ENCODE measurements around the gene FAM24A. TPM values are rescaled to one million over a fixed set of nuclear protein-coding genes. Genes with fewer than 3 reads are reported as not detected.
"Not testable (repeated sequence)": the region's sequence is repeated elsewhere in the genome, so short reads cannot be mapped to it uniquely, and the experiment has no call there.

Gene FAM24A
- total RNA-seq: not detected

GRCh38 chr10:122910310-122910709 is at the start of gene FAM24A:
Gene FAM24A (plus strand): TSS chr10:122910610. CDS start chr10:122911635, 1,025 bp downstream.
- DNase-seq (ENCODE audit: low spot score): no peak

GRCh38 chr10:122861711-122862161 is 48.7 kb upstream of the FAM24A start:
- DNase-seq (ENCODE audit: low spot score): no peak

- no peak for DNase-seq (ENCODE audit: low spot score)
Measured at GRCh38 chr10:122863216-122864193, 46.9 kb upstream of the FAM24A start.

- no peak for DNase-seq (ENCODE audit: low spot score)
Measured at GRCh38 chr10:122864194-122864592, 46.2 kb upstream of the FAM24A start.

GRCh38 chr10:122864901-122865300 is 45.5 kb upstream of the FAM24A start:
- DNase-seq (ENCODE audit: low spot score): no peak

GRCh38 chr10:122866757-122867482 is 43.5 kb upstream of the FAM24A start:
- DNase-seq (ENCODE audit: low spot score): not testable (repeated sequence)

- not testable (repeated sequence) for DNase-seq (ENCODE audit: low spot score)
Measured at GRCh38 chr10:122868768-122869167, 41.6 kb upstream of the FAM24A start.

- not testable (repeated sequence) for DNase-seq (ENCODE audit: low spot score)
Measured at GRCh38 chr10:122871947-122872346, 38.5 kb upstream of the FAM24A start.

GRCh38 chr10:122875843-122876466 is 34.5 kb upstream of the FAM24A start:
- no peak for DNase-seq (ENCODE audit: low spot score)

- DNase-seq (ENCODE audit: low spot score): no peak
Measured at GRCh38 chr10:122876467-122876855, 33.9 kb upstream of the FAM24A start.

- DNase-seq (ENCODE audit: low spot score): no peak
Measured at GRCh38 chr10:122877264-122877663, 33.1 kb upstream of the FAM24A start.

- DNase-seq (ENCODE audit: low spot score): no peak
Measured at GRCh38 chr10:122878799-122879338, 31.5 kb upstream of the FAM24A start.

- DNase-seq (ENCODE audit: low spot score): peak; percentile 98
Measured at GRCh38 chr10:122879339-122880273, 30.8 kb upstream of the FAM24A start, which contains the start of gene FAM24B. Gene FAM24B (minus strand): TSS chr10:122879581. CDS start chr10:122850515, 29,066 bp downstream.

- no peak for DNase-seq (ENCODE audit: low spot score)
Measured at GRCh38 chr10:122882766-122883165, 27.6 kb upstream of the FAM24A start.

GRCh38 chr10:122884166-122884565 is 26.2 kb upstream of the FAM24A start:
- DNase-seq (ENCODE audit: low spot score): no peak

GRCh38 chr10:122894261-122894944 is 16.0 kb upstream of the FAM24A start:
- no peak for DNase-seq (ENCODE audit: low spot score)

GRCh38 chr10:122903861-122904260 is 6.5 kb upstream of the FAM24A start:
- not testable (repeated sequence) for DNase-seq (ENCODE audit: low spot score)

GRCh38 chr10:122911889-122912484 is 1.6 kb downstream of the FAM24A start:
- DNase-seq (ENCODE audit: low spot score): peak; percentile 43

GRCh38 chr10:122915700-122916099 is 5.3 kb downstream of the FAM24A start:
- DNase-seq (ENCODE audit: low spot score): no peak

Data from mucosa of gallbladder (tissue), 1 donor.